HG03457 (cell line): ENCODE results near the gene SIK3.
"Not testable (repeated sequence)": the region's sequence is repeated elsewhere in the genome, so short reads cannot be mapped to it uniquely, and the experiment has no call there.

Experiments
- ATAC-seq: cut with Tn5 transposase; IDR thresholded peaks from one replicate; pipeline ENCODE4 v1.9.1; 2021; ENCODE audit warnings: moderate number of reproducible peaks; ENCODE audit not compliant: unreplicated experiment

Gene SIK3

DNA sequence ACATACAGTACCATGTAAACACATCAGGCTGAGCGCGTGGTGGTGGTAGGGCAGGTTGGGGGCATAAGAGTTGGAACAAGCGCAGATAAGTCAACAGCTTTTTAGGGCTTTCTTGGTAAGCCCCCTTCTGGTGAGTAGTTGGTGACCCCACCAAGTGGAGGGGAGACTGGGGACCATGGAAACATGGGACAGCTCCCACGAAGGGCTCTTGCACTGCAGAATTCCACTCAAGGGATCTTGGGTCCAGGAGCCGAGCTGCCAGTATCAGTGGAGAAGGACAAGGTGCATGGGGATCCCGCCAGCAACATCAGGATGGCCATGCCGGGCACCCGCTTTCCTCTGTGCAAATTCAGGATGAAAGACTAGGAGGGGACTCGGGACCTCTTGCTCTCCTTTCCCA is 254.6 kb downstream of the SIK3 start:
- ATAC-seq: no peak

DNA sequence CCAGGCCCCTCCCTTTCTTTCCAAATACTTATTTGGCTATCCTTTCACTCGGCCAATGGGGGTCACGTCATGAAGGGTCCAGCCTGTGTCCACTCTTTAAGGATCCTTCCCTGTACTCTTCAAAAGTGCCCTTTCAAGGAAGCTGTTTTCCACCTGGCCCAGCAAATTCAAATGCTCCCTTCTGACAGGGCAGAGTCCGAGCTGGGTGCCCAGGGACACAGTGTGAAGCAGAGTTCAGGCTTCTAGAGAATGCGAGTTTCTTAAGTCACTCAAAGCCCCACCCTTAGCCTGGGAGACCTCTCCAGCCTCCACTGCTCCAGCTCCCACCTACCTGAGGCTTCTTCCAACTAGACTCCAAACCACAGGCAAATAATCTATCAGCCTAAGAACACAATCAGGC is 255.3 kb downstream of the SIK3 start:
- no peak for ATAC-seq

DNA sequence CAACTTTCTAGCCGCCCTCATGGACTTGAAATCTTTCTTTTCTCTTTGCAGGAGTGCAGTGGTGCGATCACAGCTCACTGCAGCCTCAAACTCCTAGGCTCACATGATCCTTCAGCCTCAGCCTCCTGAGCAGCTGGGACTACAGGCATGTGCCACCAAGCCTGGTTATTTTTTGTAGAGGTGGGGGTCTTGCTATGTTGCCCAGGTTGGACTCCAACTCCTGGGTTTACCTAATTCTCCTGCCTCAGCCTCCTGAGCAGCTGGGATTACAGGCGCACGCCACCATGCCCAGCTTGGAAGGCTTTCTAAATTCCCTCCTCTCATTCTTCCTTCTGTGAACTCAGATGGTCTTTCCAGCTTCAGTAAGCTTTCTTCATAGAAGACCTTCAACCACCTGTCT is 256.1 kb downstream of the SIK3 start:
- no peak for ATAC-seq

DNA sequence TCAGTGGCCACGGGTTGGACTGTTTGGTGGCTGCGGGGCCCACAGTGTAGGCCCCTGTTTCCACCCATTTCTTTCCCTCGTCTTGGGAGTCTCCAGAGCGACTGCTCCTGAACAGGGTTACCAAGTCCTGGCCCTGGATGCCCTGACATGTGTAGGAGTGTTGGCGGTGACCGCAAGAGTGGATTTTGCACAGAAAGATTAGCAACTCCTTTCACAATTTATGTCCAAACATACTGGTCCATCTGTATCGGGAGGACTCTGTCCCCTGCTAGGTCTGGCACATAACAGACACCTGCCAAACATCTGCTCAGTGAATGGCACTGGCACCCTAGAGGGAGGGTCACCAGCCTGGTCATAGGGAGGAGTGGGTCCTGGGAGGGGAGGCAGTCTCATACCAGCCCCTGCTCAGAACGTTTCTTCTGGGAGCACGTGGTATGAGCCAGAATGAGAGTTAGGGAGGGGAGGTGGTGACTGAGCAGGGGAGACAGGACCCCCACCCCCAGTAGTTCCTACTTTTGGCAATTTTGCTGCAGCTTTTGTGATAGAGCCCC is 257.4 kb downstream of the SIK3 start:
- no peak for ATAC-seq

DNA sequence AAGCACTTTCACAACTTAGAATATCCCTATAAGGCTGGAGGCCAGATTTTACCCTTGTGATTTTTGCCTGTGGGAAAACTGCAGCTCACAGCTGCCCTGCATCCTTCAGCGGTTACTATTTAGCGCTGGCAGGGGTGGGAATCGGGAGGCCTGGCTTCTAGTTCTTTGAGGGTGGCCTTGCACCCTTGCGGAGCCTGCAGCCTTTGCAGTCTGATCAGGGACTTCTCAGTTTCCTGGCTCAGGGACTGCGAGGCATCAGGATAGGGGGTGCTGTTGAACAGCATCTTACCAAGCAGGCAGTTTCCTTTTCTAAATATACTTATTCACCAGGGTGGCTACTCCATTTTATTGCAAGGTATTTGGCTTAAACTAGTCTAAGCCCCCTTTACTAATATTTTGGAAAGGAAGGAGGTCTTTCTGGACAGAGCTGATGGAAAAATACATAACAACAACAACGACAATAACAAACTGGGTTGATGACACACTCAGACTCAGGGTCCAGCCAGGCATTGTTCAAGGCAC is 257.9 kb downstream of the SIK3 start:
- no peak for ATAC-seq

DNA sequence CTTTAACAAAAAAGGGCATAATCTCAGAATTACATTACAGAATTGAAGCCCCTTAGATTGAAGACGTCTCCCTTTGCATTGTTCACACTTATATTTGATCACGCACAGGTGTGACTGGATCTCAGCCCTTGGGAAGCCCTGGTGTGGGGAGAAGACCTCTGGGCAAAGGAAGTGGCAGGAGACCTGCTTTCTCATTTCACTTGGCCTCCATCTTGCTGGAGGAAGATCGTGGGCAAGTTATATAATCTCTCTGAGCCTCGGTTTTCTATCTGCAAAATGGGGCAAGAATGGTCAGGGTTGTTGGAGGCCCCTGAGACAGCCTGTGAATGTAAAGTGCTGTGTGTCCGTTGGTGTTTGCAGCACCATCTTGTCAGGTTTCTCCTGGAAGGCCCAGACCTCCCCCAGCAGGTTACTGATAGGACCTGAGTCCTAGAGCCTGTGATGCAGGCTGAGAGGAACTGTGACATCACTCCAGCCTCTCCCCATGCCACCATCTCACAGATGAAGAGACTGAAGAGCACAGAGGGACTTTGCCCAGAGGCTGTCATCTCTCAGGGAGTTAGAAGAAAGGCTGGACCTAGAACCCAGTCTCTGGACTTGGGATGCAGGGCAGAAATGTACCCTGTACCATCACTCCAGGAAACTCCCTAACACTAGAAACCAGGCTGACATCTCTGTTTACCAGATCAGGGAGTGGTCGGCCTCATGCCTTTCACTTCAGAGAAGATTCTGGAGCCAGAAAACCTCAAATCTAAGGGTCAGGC is 259.7 kb downstream of the SIK3 start:
- no peak for ATAC-seq

- no peak for ATAC-seq
Measured at GRCh38 chr11:116837231-116838091, 260.8 kb downstream of the SIK3 start, which contains the start of gene APOA1. APOA1 (minus strand) TSS chr11:116837622; CDS start chr11:116837387, 235 bp downstream.

GRCh38 chr11:116836632-116836991 is 261.6 kb downstream of the SIK3 start:
- ATAC-seq: no peak

DNA sequence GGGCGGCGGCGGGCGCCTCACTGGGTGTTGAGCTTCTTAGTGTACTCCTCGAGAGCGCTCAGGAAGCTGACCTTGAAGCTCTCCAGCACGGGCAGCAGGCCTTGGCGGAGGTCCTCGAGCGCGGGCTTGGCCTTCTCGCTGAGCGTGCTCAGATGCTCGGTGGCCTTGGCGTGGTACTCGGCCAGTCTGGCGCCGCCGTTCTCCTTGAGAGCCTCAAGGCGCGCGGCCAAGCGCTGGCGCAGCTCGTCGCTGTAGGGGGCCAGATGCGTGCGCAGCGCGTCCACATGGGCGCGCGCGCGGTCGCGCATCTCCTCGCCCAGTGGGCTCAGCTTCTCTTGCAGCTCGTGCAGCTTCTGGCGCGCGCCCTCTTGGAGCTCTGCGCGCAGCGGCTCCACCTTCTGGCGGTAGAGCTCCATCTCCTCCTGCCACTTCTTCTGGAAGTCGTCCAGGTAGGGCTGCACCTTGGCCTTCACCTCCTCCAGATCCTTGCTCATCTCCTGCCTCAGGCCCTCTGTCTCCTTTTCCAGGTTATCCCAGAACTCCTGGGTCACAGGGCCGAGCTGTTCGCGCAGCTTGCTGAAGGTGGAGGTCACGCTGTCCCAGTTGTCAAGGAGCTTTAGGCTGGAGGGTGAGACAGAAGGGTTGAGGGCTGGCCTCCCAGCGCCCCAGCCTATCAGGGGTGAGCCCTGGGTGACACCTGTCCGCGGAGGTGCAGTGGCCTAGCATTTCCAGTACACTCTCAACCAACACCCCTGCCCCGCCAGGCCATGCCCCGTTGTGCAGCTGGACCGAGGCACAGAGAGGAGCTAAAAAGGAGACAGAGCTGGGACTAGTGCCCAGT is 262.2 kb downstream of the SIK3 start:
- peak; percentile 78 for ATAC-seq

- no peak for ATAC-seq
Measured at GRCh38 chr11:116835042-116835772, 263.0 kb downstream of the SIK3 start.

DNA sequence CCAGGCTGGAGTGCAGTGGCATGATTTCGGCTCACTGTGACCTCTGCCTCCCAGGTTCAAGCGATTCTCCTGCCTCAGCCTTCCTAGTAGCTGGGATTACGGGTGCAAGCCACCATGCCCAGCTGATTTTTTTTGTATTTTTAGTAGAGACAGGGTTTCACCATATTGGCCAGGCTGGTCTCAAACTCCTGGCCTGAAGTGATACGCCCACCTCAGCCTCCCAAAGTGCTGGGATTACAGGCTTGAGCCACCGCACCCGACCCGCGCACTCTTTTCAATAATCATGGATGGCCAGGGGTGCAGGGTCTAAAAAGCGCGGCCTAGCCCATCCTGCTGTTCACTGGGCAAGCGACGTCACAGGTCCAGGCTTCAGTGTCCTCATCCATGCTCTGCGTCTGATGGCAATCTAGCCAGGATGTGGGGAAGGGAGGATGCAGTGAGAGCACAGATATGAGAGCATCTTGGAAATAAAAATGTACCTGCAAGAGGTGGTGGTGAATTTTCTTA is 263.6 kb downstream of the SIK3 start:
- not testable (repeated sequence) for ATAC-seq

- ATAC-seq: no peak
Measured at GRCh38 chr11:116833816-116834534, 264.3 kb downstream of the SIK3 start.

- no peak for ATAC-seq
Measured at GRCh38 chr11:116833491-116833815, 264.8 kb downstream of the SIK3 start.

GRCh38 chr11:116832350-116833290 is 265.6 kb downstream of the SIK3 start:
- ATAC-seq: no peak

- ATAC-seq: no peak
Measured at GRCh38 chr11:116831790-116832349, 266.4 kb downstream of the SIK3 start.

DNA sequence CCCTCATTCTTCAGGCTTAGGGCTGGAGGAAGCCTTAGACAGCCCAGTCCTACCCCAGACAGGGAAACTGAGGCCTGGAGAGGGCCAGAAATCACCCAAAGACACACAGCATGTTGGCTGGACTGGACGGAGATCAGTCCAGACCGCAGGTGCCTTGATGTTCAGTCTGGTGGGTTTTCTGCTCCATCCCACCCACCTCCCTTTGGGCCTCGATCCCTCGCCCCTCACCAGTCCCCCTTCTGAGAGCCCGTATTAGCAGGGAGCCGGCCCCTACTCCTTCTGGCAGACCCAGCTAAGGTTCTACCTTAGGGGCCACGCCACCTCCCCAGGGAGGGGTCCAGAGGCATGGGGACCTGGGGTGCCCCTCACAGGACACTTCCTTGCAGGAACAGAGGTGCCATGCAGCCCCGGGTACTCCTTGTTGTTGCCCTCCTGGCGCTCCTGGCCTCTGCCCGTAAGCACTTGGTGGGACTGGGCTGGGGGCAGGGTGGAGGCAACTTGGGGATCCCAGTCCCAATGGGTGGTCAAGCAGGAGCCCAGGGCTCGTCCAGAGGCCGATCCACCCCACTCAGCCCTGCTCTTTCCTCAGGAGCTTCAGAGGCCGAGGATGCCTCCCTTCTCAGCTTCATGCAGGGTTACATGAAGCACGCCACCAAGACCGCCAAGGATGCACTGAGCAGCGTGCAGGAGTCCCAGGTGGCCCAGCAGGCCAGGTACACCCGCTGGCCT is 267.9 kb downstream of the SIK3 start:
- ATAC-seq: no peak

- no peak for ATAC-seq
Measured at GRCh38 chr11:116829525-116830183, 268.6 kb downstream of the SIK3 start, which contains the start of gene APOC3. APOC3 (plus strand) TSS chr11:116829907; CDS start chr11:116830583, 676 bp downstream.
